GM18499 (cell line): Measurements from ENCODE around the gene COQ4.
"Not testable (repeated sequence)": the region's sequence is repeated elsewhere in the genome, so short reads cannot be mapped to it uniquely, and the experiment has no call there.

Source experiments
- ATAC-seq: cut with Tn5 transposase; IDR thresholded peaks from one replicate; pipeline ENCODE4 v1.9.1; 2021; ENCODE audit warnings: moderate number of reproducible peaks; ENCODE audit not compliant: insufficient read depth, unreplicated experiment

The COQ4 gene

DNA sequence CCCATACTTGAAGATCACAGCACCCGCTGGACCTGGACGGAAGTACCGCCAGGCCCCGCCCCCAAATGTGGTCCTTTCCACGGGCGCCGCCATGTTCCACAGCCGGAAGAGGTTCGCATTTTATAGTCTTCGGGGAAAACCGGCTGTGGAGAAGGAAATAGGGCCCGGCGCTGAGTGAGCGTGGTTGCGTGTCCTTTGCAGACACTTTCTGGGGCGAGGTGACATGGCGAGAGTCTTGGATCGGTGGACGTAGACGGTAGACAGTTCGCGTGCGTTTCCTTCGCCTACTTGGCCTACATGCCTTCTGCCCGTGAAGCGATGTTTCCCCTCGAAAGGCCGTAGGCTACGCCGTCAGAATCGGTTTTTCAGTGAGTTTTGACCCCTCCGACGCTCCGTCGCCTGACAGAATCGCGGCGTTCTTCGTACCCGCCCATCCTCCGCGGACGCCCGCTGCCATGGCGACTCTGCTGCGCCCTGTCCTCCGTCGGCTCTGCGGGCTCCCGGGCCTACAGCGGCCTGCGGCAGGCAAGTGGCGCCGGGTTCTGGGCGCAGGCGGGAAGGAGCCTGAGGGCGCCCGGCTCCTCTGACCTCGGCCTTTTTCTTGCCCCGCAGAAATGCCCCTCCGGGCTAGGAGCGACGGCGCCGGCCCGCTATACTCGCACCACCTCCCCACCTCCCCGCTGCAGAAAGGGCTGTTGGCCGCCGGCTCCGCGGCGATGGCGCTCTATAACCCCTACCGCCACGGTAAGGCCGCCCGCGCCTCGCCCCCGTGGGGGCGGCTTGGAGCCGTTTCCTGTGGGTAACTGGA is at the start of gene COQ4, which contains the start of gene TRUB2:
TSS of gene COQ4 (plus strand) at position 436 of the 808 bp plus-strand sequence. CDS start at position 456, 20 bp downstream.
TSS of gene TRUB2 (minus strand) at position 44 of the 808 bp plus-strand sequence. CDS start at position 5, 39 bp downstream.
- ATAC-seq = peak; percentile 74

DNA sequence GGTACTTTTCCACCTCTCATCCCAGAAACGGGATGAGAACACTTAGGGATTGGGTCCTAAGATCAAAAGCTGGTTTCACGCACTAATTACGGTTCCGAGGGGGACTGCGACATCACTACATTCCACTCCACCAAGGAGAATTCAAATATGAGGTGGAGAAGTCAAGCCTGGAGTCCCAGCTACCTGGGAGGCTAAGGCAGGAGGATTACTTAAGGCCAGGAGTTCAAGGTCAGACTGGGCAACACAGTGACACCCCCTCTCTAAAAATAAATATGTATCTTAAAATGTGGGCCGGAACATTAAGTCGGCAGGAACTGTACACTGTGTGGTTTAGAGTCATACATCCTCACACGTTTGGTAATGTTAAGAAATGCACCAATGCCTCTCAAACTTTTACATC is 48.4 kb upstream of the COQ4 start:
- ATAC-seq = no peak

DNA sequence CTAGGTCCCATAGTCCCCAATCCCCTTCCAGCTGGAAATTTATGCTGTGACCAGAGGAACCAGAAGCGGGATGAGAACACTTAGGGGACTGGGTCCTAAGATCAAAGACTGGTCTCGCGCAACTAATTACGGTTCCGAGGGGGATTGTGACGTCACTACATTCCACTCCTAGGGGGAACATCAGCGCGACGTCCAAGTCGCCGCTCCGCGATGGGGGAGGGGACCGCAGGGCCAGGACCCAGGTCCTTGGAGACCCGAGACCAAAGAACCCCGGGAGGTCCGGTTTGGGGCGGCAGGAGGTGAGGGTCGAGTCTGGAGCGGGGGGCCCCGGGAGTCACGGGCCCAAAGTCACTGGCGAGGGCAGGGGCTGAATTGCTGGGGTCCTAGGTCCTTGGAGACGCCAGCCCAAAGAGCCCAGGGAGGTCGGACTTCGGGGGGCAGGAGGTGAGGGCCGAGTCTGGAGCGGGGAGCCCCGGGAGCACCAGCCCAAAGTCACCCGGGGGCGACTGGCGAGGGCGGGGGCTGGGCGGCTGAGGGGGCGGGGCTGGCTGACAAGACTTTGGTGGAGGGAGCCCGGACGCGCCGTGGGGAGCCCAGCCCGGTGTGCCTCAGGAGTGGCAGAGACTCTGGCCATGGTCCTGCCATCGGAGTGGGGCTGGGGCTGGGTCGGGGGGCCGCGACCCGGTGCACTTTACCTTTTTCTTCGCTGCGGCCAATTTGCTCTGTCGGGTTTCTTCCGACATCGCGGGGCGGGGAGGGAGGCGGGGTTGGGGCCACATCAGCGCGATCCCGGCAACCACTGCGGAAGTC is 47.2 kb upstream of the COQ4 start, which contains the start of gene GOLGA2:
TSS of gene GOLGA2 (minus strand) at position 810 of the 810 bp plus-strand sequence. CDS start at position 779, 31 bp downstream.
- ATAC-seq = peak; percentile 25

DNA sequence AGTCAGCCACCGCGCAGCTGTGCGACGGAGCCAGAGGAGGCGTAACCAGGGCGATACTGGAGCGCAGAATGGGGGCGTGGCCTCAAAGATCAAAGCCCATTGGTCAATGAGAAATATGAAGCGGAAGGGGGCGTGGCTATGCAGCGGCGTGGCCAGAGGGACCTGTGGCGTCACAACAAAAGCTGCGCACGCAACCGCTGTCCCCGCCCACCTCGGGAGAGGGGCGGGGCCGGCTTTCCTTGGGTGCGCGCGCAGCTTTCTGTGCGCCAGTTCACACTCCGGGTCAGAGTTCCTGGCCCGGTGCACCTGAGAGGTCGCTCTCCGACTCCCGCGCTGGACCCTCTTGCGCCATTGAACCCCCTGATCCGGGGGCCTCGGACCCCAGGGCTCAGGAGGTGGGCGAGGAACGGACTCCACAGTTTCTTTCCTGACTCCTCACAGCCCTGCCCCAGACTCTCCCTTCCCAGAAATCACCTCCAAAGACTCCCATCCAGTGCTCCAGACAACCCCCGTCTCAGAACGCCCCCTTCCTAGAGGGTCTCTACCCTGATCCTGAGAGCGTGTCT is 46.5 kb upstream of the COQ4 start, which contains the start of gene SWI5:
TSS of gene SWI5 (plus strand) at position 269 of the 566 bp plus-strand sequence.
- ATAC-seq = peak; percentile 92

DNA sequence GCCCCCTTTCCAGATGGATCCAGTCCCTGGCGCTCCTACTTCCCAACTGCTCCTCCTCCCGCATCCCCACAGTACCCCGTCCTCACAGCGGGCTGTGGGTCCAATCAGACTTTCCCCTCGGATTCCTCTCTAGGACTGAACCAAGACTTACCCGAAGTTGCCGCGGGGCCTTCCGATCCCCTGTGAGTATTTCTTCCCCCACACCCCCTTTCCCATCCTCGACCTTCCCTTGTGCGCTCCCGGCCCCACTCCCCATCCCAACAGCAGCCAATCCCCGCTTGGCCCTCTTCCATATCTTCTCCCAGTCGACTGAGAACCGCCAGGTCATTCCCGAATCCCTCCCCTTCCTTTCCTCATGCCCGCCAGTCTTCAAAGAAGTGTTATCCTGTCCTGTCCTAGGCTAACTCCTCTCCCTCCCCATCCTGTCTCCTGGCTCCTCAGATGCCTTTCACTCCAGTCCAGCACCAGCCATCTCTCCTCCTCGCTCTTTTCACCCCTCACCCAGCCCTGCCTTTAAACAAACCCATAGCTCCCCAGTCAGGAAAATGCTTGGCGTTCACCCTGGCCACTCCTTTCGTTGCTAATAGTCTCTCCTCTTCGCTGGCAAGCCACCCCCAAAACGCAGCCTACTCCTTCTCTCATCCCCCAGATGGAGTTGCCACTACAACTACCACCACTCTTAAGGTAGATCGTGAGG is 45.9 kb upstream of the COQ4 start:
- ATAC-seq = no peak

DNA sequence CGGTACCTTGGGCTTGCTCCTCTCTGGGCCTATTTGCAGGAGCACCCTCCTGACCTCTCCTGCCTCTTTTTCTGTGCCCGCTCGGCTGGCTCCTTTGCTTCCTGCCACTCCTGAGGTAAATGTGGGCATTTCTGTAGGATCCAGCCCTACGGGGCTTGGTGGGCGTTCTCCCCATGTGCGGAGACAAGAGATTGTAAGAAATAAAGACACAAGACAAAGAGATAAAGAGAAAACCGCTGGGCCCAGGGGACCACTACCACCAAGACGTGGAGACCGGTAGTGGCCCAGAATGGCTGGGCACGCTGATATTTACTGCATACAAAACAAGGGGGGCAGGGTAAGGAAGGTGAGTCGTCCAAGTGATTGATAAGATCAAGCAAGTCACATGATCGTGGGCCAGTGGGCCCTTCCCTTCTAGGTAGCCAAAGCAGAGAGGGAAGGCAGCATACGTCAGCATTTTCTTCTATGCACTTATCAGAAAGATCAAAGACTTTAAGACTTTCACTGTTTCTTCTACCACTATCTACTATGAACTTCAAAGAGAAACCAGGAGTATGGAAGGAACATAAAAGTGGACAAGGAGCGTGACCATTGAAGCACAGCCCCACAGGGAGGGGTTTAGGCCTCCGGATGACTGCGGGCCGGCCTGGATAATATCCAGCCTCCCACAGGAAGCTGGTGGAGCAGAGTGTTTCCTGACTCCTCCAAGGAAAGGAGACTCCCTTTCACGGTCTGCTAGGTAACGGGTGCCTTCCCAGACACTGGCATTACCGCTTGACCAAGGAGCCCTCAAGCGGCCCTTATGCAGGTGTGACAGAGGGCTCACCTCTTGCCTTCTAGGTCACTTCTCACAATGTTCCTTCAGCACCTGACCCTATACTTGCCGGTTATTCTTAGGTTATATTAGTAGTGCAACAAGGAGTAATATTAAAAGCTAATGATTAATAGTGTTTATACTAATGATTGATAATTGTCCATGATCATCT is 43.3 kb upstream of the COQ4 start:
- ATAC-seq = not testable (repeated sequence)

DNA sequence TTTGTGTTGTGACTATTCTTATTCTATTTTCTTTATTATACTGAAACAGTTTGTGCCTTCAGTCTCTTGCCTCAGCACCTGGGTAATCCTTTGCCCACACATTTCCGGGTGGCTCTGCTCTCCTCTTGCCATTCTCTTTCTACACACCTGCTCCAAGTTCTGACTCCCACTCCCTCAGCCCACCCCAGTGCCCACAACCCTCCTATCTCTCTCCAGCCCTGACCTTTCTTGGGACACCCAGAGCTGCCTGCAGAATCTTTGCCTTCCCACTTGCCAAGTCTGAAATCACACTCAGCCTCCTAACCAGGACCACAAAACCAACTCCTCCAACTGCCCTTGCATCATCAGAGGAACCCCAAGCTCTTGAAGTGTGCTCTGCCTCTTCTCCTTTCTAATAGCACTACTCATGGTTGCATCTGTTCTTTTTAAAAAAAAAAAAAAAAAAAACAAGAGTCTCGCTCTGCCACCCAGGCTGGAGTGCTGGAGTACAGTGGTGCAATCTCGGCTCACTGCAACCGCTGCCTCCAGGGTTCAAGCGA is 42.5 kb upstream of the COQ4 start:
- no peak for ATAC-seq

DNA sequence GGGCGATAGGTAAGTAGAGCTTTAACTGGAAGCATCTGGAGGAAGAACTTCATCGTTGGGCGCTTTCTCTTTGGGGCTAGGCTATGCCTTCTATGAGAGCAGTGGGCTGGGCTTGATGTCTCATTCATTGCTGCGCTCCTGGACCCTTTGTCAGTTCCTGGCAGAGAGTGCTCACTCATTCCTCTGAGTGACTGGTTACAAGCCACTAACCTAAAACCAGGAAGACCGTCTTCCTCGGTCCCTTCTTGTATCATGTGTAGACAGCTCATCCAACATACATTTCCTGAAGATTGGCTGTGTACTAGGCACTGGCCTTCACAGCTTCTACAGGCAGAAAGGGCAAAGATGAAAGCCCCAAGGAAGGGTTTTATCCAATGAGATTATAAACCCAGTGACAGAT is 40.1 kb upstream of the COQ4 start:
- ATAC-seq = no peak

DNA sequence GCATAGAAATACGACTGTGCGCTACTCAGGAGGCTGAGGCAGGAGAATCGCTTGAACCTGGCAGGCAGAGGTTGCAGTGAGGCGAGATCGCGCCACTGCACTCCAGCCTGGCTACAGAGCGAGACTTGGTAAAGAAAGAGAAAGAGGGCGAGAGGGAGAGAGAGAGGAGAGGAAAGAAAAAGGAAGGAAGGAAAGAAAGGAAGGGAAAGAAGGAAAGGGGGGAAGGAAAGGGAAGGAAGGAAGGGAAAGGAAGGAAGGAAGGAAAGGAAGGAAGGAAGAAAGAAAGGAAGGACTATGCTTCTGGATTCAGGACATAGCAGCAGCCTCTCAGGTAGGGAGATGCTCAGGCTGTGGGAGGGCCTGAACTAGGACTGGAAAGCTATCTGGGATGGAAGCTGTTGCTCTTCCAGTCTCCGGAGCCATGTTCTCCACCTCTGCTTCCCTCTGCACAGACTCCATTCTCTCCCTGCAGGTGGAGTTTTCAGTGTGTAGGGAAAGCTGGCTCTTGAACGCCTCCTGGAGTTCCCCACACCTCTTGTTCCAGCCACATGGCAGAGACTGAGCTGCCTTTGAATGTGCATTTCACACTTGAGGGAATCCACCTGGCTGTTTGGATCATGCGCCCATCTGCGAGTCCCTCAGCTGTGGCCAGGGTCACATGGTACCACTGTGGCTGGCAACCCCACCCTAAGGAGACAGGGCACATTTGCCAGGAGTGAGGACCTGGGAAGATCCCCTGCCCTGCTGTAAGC is 37.4 kb upstream of the COQ4 start:
- no peak for ATAC-seq

DNA sequence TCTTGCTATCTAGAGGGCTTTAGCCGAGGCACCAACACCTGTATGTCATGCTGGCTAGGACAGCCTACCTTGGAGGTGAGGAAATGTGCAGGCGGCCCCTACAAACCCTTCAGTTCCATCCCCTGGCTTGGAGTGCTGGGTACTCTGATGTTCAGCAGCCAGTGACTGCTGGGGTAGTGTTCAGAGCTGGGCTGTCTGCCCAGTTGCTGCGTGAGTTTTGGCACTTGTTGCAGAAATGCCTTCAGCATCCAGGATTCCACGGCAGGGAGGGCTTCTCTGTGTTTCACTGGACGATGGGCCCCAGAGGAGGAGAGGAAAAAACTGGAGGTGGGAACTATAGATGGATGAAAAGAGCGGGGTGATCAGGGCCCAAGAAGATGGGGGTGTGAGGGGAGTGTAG is 36.2 kb upstream of the COQ4 start:
- no peak for ATAC-seq

DNA sequence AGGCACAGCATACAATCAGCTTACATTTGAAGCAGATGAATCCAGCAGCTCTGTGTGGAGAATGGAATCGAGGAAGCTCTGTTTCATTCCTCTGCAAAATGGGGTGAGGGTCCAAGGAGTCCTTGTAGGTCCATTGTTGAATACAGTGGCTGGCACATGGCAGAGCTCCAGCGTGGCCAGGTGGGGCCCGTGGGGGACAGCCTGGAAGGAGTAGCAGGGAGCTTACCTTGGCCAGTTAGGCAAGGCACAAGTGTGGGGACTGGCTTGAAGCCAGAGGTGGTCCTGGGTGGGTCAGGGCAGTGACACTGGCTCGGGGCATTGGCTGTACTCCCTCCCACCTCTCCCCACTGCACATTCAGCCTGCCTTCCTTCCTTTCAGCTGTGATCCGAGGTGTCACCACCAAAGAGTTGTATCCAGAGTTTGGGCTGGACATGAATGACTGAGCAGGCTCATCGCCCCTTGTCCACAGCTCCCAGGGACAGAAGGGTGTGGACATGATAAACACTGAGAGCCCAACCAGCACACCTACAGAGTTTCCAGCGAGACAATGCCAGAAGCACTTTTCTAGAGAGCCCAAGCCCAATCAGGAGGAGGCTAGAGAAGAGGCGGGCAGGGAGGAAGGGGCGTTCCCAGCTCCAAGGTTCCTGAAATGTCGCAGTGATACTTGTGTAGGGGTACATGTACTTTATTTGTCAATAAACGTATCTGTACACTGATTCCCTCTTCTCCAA is 34.2 kb upstream of the COQ4 start:
- ATAC-seq = no peak

DNA sequence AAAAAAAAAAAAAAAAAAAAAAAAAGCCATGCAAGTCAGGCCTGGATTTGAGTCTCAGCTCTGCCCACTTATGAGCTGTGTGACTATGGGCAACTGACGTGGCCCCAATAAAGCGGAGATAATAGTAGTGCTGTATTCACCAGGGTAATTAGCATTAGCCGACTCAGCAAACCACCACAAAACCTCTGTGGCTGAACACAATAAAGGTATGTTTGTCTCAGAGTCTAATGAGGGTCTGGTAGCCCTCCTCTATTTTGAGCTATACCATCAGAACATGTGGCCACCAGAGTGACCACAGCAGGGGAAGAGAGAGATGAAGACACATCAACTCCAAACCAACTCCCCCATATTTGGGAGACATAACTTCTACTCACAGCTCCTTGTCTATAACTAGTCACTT is 30.6 kb upstream of the COQ4 start:
- ATAC-seq = no peak

DNA sequence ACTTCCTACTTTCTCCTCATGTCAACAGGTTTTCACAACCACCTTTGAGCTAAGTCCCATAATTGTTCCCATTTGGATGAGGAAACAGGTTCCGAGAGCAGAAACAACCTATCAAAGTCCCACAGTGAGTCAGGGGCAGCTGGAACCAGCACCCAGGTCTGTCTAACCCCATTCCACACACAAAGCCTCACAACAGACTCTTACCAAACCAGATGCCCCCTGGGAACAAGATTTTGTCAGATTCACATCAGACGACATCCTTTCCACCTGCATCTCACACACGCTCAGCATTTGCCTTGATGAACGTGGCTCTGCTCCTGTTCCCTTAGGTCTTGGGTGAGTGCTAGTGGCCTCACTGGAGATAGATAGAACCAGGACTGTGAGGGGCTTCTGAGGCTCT is 29.5 kb upstream of the COQ4 start:
- no peak for ATAC-seq

DNA sequence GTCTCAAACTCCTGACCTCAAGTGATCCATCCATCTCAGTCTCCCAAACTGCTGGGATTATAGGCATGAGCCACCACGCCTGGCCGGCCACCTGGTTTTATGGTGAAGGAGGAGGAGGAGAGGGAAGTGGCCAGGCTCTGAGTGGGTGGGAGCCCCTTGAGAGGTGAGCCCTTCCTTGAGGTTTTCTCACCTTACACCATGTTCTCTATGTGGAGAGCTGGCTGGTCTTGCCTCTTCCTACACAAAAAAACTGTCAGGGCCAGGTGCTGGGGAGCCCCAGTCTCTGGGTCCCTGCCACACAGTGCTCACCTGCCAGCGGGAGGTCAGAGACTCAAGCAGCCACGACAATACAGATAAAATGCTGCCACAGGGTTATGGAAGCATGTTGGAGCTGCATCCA is 28.5 kb upstream of the COQ4 start:
- no peak for ATAC-seq

DNA sequence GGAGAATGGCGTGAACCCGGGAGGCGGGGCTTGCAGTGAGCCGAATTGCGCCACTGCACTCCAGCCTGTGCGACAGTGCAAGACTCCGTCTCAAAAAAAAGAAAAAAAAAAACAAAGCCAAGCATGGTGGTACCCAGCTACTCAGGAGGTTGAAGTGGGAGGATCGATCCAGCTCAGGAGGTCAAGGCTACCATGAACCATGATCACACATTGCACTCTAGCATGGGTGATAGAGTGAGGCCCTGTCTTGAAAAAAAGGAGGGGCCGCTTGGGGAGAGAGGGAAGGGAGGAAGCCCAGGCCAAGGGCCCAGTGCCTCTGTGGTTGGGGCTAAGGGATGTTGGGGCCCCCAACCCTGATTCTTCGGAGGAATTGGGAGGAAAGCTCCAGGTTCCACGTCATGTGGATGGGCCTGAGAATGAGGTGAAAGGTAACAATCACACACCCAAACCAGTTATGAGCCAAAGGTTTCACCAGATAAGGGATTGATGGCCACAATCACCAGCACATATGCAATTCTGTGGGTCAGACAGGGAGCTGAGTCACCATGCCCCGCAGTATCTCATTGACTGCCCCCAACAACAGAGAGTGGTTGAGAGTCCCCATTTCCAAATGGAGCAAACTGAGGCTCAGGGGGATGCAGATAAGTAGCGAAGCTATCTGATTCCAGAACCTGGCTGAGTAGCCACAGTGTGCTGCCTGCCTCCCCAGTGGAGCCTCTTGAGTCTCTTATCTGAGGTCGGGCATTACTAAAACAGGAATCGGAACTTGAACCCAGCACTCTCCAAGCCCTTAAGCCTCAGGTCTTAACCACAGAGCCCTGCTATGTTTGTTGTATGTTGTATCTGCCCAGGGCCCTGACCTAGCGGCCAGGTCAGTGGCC is 26.1 kb upstream of the COQ4 start:
- no peak for ATAC-seq

DNA sequence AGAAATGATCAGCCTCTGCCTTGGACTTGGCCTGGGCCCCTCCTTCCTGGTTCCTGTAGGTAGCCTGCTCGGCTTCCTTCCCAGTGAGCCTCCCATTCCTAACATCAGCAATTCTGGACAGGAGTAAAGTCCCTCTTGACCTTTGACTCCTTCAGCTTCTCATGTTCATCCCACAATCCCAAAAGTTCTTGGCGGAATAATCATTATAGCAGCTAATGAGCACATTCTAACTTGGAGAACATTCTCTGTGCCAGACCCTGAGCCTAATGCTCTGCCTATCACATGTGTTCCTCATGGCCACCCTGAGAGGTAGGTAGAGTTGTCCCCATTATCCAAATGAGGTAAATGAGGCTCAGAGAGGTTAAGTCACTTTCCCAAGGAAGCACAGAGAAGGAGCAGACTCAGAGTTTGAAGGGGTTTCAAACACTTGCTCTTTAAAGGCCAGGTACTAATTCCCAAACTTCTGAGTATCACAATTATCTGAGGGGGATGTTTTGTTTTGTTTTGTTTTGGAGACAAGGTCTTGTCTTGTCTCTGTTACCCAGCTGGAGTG is 25.3 kb upstream of the COQ4 start:
- ATAC-seq = no peak
